PFSK-1 (cell line): ENCODE results near the gene DCC.

Experiments
- FOXP2 ChIP-seq: optimal IDR thresholded peaks from 2 replicates; pipeline ENCODE3; 2011; ENCODE audit warnings: borderline replicate concordance, control low read depth, inconsistent platforms; ENCODE audit not compliant: insufficient read depth; ENCODE audit errors: extremely low read length, extremely low read depth
- POLR2AphosphoS5 ChIP-seq: IDR thresholded peaks from 2 replicates; pipeline ENCODE4 v1.6.1; 2012; ENCODE audit warnings: low read depth, mild to moderate bottlenecking, control low read depth, low read length, moderate library complexity
- REST ChIP-seq, 2 experiments: IDR thresholded peaks; 2 replicates each; pipeline versions ENCODE4 v1.6.1 to v1.8.0; 2011 to 2012; ENCODE audit warnings: low read depth in 2 of 2, low read length in 2 of 2, control low read depth in 1 of 2, inconsistent platforms in 1 of 2, mild to moderate bottlenecking in 1 of 2, moderate library complexity in 1 of 2; ENCODE audit not compliant: insufficient read depth in 1 of 2
- TAF1 ChIP-seq: IDR thresholded peaks from 2 replicates; pipeline ENCODE4 v1.6.1; 2012; ENCODE audit warnings: low read length, control low read depth, borderline replicate concordance; ENCODE audit not compliant: insufficient read depth

GRCh38 chr18:53117851-53118250 is 777.9 kb downstream of the DCC start:
- TF ChIP-seq TAF1 = no peak
- TF ChIP-seq REST (IDR thresholded peaks at IDR 0.05; ENCODE audit: insufficient read depth in 1 of 2, low read depth in 2 of 2, low read length in 2 of 2) = no peak
- no peak for TF ChIP-seq FOXP2
- no peak for TF ChIP-seq POLR2AphosphoS5
